CD4-positive, alpha-beta memory T cell (primary cell): Measurements from ENCODE around the gene CEP112. TPM values are rescaled to one million over a fixed set of nuclear protein-coding genes. Genes with fewer than 3 reads are reported as not detected.

Source experiments
- CTCF ChIA-PET: fragments of 350-600 bp; sonication (Branson Sonifier 250); formaldehyde crosslinking; loops from one replicate; lab custom pipeline; 2021; ENCODE audit warnings: inconsistent platforms; ENCODE audit not compliant: partially characterized antibody; lab: Charles Lee
- POLR2A ChIA-PET: fragments of 350-600 bp; sonication (Branson Sonifier 250); formaldehyde crosslinking; loops from one replicate; lab custom pipeline; 2021; ENCODE audit not compliant: partially characterized antibody; lab: Charles Lee
- DNase-seq, 5 donors: peaks; one replicate each; pipeline versions ENCODE4 v3.0.0 to v3.0.0-alpha.2; 2020 to 2022; ENCODE audit warnings: mixed read lengths in 1 of 5
- H3K27ac ChIP-seq: one replicate; pipeline ENCODE4 v1.7.0; 2013; ENCODE audit warnings: low read depth, low read length
- H3K27me3 ChIP-seq: 2 replicates; pipeline ENCODE4 v1.7.0; 2013; ENCODE audit warnings: mild to moderate bottlenecking, low read length, moderate library complexity; ENCODE audit not compliant: insufficient read depth
- H3K36me3 ChIP-seq: 2 replicates; pipeline ENCODE4 v1.7.0; 2013; ENCODE audit warnings: mild to moderate bottlenecking, low read length, moderate library complexity; ENCODE audit not compliant: insufficient read depth
- H3K4me1 ChIP-seq: 2 replicates; pipeline ENCODE4 v1.7.0; 2013; ENCODE audit warnings: mild to moderate bottlenecking, low read length, moderate library complexity; ENCODE audit not compliant: insufficient read depth
- H3K4me3 ChIP-seq, 2 donors: one replicate each; pipeline ENCODE4 v1.7.0; 2013; ENCODE audit warnings: low read length in 2 of 2, mild to moderate bottlenecking in 1 of 2
- H3K9me3 ChIP-seq, 2 donors: one replicate each; pipeline ENCODE4 v1.7.0; 2013; ENCODE audit warnings: low read length in 2 of 2, control low read depth in 1 of 2; ENCODE audit not compliant: control insufficient read depth in 1 of 2
- H3K27ac Mint-ChIP-seq, 7 donors: one replicate each; pipeline ENCODE4 v1.8.0; 2020 to 2021; ENCODE audit warnings: mixed read lengths in 7 of 7, mild to moderate bottlenecking in 6 of 7, inconsistent platforms in 3 of 7, moderate library complexity in 3 of 7
- H3K27me3 Mint-ChIP-seq, 2 donors: one replicate each; pipeline ENCODE4 v1.8.0; 2020 to 2021; ENCODE audit warnings: mixed read lengths in 2 of 2
- H3K36me3 Mint-ChIP-seq, 2 donors: one replicate each; pipeline ENCODE4 v1.8.0; 2020 to 2021; ENCODE audit warnings: mixed read lengths in 2 of 2, inconsistent platforms in 1 of 2, mild to moderate bottlenecking in 1 of 2
- H3K4me1 Mint-ChIP-seq, 4 donors: one replicate each; pipeline ENCODE4 v1.8.0; 2020 to 2021; ENCODE audit warnings: mixed read lengths in 4 of 4, mild to moderate bottlenecking in 1 of 4
- H3K4me3 Mint-ChIP-seq, 8 donors: one replicate each; pipeline ENCODE4 v1.8.0; 2020 to 2021; ENCODE audit warnings: mixed read lengths in 8 of 8, mild to moderate bottlenecking in 7 of 8, moderate library complexity in 6 of 8, inconsistent platforms in 3 of 8
- H3K9me3 Mint-ChIP-seq, 8 donors: one replicate each; pipeline ENCODE4 v1.8.0; 2020 to 2021; ENCODE audit warnings: mixed read lengths in 8 of 8, mild to moderate bottlenecking in 5 of 8, inconsistent platforms in 3 of 8, moderate library complexity in 1 of 8
- intact Hi-C: fragments of 100-400 bp; cut with micrococcal nuclease; formaldehyde crosslinking; loops from one replicate; pipeline ENCODE4 v1.15.1; 2023
- polyA plus RNA-seq, 2 donors: library from polyadenylated mRNA; unstranded; fragments of 300-500 nt; fragmentation: Illumina TruSeq; gene quantifications; one replicate each; pipeline ENCODE4 v1.2.3, GENCODE V29; 2021
- total RNA-seq, 2 experiments: library from RNA; stranded (reverse); gene quantifications; one replicate each; pipeline ENCODE4 v1.2.3, GENCODE V29; 2021

Gene CEP112
- total and polyA plus RNA-seq, 4 experiments from 2014 or later: 0.34 to 3.9 (median 1.4) TPM

DNA sequence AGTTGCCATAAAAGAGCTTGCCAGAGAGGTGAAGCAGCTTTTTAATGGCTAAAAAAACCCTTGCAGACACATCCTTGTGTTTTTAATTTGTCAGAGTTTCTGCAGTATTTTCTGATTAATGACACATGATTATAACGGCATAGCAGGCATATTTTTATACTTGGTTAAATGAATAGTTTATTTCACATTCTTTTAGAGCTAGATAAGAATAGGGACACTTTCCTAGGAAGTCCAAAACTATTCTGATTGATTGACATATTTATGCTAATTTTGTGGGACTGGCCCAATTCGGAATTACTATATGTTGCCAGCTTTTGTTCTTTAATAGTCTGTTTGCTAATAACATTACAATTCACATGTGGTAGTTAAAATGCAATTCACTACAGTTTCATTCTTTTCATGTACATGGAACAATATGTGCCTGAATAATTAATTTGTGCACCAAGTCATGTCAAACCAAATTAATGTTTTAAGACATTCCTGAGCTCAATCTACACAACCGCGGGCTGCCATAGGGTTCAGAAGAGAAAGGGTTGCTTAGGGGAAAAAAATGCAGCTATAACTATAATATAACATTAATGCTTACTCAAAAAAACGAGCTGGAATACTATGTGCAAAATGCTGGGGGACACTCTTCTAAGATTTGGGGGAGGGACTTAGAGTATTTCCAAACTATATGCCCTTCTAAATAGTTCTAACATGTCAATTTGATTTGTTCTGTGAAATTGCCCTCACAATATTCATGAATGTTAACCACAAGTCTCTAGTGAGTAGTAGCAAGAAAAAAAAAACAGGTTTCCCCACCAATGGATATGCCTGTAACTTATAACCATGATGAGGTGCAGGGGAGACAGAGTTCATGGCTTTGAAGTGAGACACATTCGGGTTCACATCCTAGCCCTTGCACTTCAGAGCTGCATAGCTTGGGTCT lies 305.4 kb downstream of the CEP112 start:
- H3K4me3 ChIP-seq: no peak overlapping the region
- Mint-ChIP-seq H3K4me1 (no peaks in the 10 kb centered on the region), H3K36me3 (no peaks in the 10 kb centered on the region), H3K27ac (no peak overlapping the region), H3K4me3 (no peak overlapping the region), H3K27me3 (no peaks in the 10 kb centered on the region), H3K9me3 (no peaks in the 10 kb centered on the region)
- ChIA-PET POLR2A (no interaction called here), CTCF (interaction anchor here (0.6 to 1.1 kb wide), 5 partner anchors 8 to 90 kb away, joined by 3 to 5 read pairs (median 3); no protein-coding TSS in a partner anchor)
- intact Hi-C loops: no loop called here
- no peaks in the 10 kb centered on the region for H3K36me3 ChIP-seq
- H3K27me3 ChIP-seq: no peaks in the 10 kb centered on the region
- H3K27ac ChIP-seq: no peak overlapping the region
- no peaks in the 10 kb centered on the region for H3K9me3 ChIP-seq
- no peaks in the 10 kb centered on the region for H3K4me1 ChIP-seq
- no peak for DNase-seq

DNA sequence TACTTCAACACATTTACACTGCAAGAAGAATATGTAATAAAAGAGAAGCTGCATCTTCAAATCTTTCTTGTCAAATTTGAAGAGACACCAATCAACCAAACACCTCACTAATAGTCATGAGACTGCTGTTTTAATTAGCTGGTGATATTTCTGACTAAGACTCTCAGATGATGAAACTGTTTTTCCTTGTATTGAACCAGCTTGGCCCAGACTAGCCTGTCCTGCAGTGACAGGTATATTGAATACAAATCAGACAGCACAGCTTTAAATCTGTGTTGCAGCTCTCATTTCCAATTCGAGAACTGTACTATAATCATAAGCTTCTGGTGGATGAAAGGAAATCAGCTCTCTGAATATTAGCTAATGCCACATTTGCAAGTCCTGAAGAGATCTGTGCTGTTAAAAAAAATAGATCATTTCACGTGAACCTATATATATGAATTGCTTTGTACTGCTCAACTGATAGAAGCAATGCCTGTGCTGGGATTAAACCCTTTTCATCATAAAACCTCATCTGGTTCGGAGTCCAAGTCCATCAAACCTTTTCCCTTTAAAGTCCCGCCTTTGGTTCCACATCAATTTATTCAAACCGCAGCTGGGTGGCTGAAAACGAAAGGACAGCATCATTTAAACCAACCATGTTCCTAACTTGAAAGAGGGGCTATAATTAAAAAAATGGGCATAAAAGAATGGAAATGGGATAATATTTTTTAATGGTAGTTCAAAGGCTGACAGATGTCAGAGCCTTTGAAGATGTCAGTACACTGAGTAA lies 306.2 kb downstream of the CEP112 start:
- intact Hi-C loops: no loop called here
- Mint-ChIP-seq H3K9me3 (no peaks in the 10 kb centered on the region), H3K27ac (no peak overlapping the region), H3K36me3 (no peaks in the 10 kb centered on the region), H3K4me3 (no peak overlapping the region), H3K4me1 (no peaks in the 10 kb centered on the region), H3K27me3 (no peaks in the 10 kb centered on the region)
- Histone ChIP-seq H3K27me3 (no peaks in the 10 kb centered on the region), H3K4me1 (no peaks in the 10 kb centered on the region), H3K4me3 (no peak overlapping the region), H3K9me3 (no peaks in the 10 kb centered on the region), H3K36me3 (no peaks in the 10 kb centered on the region), H3K27ac (no peak overlapping the region)
- CTCF ChIA-PET: interaction anchor here (0.7 to 1.1 kb wide), 4 partner anchors 7 to 34 kb away, joined by 3 read pairs; no protein-coding TSS in a partner anchor
- POLR2A ChIA-PET: no interaction called here
- no peak for DNase-seq

DNA sequence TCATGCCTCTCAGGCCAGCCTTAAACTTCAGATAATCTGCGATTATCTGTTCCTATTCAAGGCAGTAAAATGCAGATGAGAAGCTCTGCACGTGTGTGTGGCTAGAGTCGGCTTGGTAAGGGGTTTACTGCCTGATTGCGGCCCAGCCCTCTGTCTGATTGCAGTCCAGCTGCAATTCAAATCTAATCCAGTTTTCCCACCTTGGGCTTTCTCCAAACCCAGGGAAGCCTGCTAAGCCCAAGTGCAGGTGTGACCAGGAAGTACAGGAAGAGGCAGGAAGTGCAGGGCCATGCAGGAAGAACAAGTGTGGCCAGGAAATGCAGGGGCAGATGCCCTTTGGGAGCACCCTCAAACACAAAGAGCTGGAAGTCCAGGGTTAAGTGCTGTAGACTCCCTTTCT lies 314.9 kb downstream of the CEP112 start:
- no peak for DNase-seq
- CTCF ChIA-PET: no interaction called here
- no peaks in the 10 kb centered on the region for H3K27me3 ChIP-seq
- peaks cover 0 to 15% (median 9%) of the 10 kb centered on the region in 8 donors for H3K9me3 Mint-ChIP-seq
- no peaks in the 10 kb centered on the region for H3K4me1 Mint-ChIP-seq
- intact Hi-C loops: no loop called here
- H3K36me3 Mint-ChIP-seq: peaks cover 0 to 3% of the 10 kb centered on the region in 2 donors
- POLR2A ChIA-PET: no interaction called here
- no peaks in the 10 kb centered on the region for H3K9me3 ChIP-seq
- H3K27me3 Mint-ChIP-seq: peaks cover 1% of the 10 kb centered on the region in 2 donors
- no peaks in the 10 kb centered on the region for H3K4me1 ChIP-seq
- H3K4me3 ChIP-seq: no peak overlapping the region
- H3K27ac ChIP-seq: no peak overlapping the region
- no peaks in the 10 kb centered on the region for H3K36me3 ChIP-seq
- no peak overlapping the region for H3K27ac Mint-ChIP-seq
- H3K4me3 Mint-ChIP-seq: no peak overlapping the region

DNA sequence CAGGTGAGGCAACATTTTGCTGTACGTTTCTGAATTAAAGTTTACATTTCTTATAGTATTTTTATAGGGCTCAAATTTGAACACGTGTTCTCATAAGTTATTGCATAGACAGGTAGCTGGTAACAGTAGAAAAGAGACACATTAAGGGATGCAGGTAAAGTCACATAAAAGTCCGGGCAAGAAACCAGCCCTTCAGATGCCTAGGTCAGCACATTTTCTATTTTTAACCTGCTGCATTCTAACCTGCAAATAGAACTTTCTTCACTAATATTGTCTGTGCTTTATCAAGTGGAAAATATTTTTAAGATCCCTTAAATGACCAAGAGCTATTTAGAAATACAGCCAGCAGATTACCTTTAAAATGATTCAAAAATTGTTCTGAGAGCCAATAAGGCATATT lies 323.1 kb downstream of the CEP112 start:
- no peak overlapping the region for H3K4me3 ChIP-seq
- DNase-seq: no peak
- Mint-ChIP-seq H3K9me3 (peaks cover 0 to 4% (median 0%) of the 10 kb centered on the region in 8 donors), H3K4me1 (no peaks in the 10 kb centered on the region), H3K27ac (no peak overlapping the region), H3K4me3 (no peak overlapping the region), H3K36me3 (no peaks in the 10 kb centered on the region), H3K27me3 (no peaks in the 10 kb centered on the region)
- ChIA-PET CTCF (no interaction called here), POLR2A (no interaction called here)
- H3K27me3 ChIP-seq: no peaks in the 10 kb centered on the region
- H3K4me1 ChIP-seq: no peaks in the 10 kb centered on the region
- H3K27ac ChIP-seq: no peak overlapping the region
- H3K36me3 ChIP-seq: no peaks in the 10 kb centered on the region
- no peaks in the 10 kb centered on the region for H3K9me3 ChIP-seq
- intact Hi-C loops: no loop called here

DNA sequence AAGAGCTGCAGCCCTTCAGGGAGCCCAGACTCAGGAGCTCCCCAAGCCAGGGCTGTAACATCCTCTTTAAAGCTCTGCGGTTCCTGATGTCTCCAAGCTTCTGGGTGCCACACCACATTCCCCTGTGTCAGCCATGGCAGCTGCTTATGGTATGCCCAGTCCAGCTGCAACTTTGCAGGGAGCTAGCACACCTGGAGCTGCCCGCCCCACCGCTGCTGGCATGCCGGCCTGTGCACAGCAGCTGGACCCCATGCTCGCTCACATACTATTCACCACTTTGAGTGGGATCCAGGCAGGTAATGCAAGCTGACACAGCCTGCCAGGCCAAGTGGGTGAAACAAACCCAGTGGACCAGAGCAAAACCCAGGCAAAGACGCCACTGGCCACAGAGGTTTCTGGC lies 324.9 kb downstream of the CEP112 start:
- H3K4me1 Mint-ChIP-seq: no peaks in the 10 kb centered on the region
- intact Hi-C loops: no loop called here
- POLR2A ChIA-PET: no interaction called here
- H3K4me3 ChIP-seq: no peak overlapping the region
- CTCF ChIA-PET: no interaction called here
- no peaks in the 10 kb centered on the region for H3K36me3 ChIP-seq
- H3K36me3 Mint-ChIP-seq: no peaks in the 10 kb centered on the region
- H3K4me1 ChIP-seq: no peaks in the 10 kb centered on the region
- H3K9me3 ChIP-seq: no peaks in the 10 kb centered on the region
- DNase-seq: no peak
- H3K27me3 ChIP-seq: no peaks in the 10 kb centered on the region
- H3K9me3 Mint-ChIP-seq: peaks cover 0 to 4% (median 0%) of the 10 kb centered on the region in 8 donors
- no peaks in the 10 kb centered on the region for H3K27me3 Mint-ChIP-seq
- no peak overlapping the region for H3K27ac ChIP-seq
- H3K27ac Mint-ChIP-seq: no peak overlapping the region
- no peak overlapping the region for H3K4me3 Mint-ChIP-seq

DNA sequence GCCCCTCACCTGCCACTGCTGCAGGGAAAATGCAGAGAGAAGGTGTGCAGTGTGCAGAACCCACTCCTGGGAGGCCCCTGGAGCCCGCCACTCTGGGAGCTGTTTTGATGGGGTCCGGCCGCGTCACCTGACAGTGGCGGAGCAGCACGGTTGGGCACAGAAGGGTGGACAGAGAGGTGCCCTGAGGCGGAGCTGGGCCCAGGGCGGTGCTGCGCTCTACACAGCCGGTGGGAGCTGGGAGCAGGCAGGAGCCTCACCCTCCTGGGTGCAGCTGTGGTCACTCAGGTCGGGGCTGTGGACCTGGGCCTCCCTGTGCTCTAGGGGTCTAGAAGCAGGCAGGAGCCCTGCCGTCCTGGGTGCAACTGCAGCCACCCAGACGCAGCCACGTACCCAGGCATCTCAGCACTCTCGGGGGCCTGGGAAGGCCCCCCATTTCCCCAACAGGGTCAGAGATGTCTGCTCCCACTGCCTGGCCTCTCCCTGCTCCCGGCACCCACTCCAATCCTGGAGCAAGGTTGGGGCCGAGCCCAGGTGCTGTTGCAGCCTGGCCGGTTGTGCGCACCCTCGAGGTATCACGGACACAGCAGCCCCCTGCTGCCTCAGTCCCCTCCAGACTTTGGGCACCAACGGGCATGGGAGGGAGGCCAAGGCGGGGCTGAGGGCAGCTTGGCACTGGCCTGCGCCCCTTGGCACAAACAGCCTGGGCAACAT lies 326.1 kb downstream of the CEP112 start:
- DNase-seq: no peak
- Histone ChIP-seq H3K4me3 (no peak overlapping the region), H3K27me3 (no peaks in the 10 kb centered on the region), H3K27ac (no peak overlapping the region), H3K4me1 (no peaks in the 10 kb centered on the region), H3K36me3 (no peaks in the 10 kb centered on the region), H3K9me3 (no peaks in the 10 kb centered on the region)
- intact Hi-C loops: no loop called here
- Mint-ChIP-seq H3K4me1 (no peaks in the 10 kb centered on the region), H3K27ac (no peak overlapping the region), H3K4me3 (no peak overlapping the region), H3K36me3 (no peaks in the 10 kb centered on the region), H3K9me3 (peaks cover 0 to 4% (median 0%) of the 10 kb centered on the region in 8 donors), H3K27me3 (no peaks in the 10 kb centered on the region)
- ChIA-PET CTCF (interaction anchor here (0.6 kb wide), 1 partner anchor 176 kb away, joined by 3 read pairs; no protein-coding TSS in a partner anchor), POLR2A (no interaction called here)

DNA sequence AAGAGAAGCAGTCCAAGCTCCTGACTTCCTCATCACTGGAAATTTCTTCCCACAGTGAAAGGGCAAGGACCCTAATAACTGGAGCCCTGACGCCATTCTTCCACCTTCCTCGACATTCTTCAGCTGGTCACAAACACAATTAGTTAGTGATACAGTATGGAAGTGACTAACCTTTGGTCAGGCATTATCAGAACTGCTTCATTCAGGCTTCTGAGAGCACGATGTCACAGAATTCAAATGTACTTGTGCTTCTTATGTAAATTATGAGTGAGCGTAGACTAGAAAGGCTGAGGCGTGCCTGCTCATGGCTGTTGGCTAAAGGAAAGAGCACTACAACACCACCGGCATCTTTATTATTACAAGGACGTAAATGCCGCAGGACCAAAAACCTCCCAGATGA lies 327.5 kb downstream of the CEP112 start:
- no peak overlapping the region for H3K27ac ChIP-seq
- POLR2A ChIA-PET: no interaction called here
- no peaks in the 10 kb centered on the region for H3K9me3 ChIP-seq
- no peaks in the 10 kb centered on the region for H3K27me3 Mint-ChIP-seq
- H3K4me1 ChIP-seq: no peaks in the 10 kb centered on the region
- intact Hi-C loops: no loop called here
- peaks cover 0 to 4% (median 0%) of the 10 kb centered on the region in 8 donors for H3K9me3 Mint-ChIP-seq
- CTCF ChIA-PET: no interaction called here
- H3K4me1 Mint-ChIP-seq: no peaks in the 10 kb centered on the region
- no peak for DNase-seq
- H3K27me3 ChIP-seq: no peaks in the 10 kb centered on the region
- no peaks in the 10 kb centered on the region for H3K36me3 Mint-ChIP-seq
- no peaks in the 10 kb centered on the region for H3K36me3 ChIP-seq
- no peak overlapping the region for H3K27ac Mint-ChIP-seq
- H3K4me3 Mint-ChIP-seq: no peak overlapping the region
- no peak overlapping the region for H3K4me3 ChIP-seq
